Osteocyte (in vitro differentiated cells): ENCODE data around the gene DPP10. TPM values are rescaled to one million over a fixed set of nuclear protein-coding genes. Genes with fewer than 3 reads are reported as not detected.

Source experiments
- DNase-seq: peaks from one replicate; pipeline ENCODE4 v3.0.0; 2021; ENCODE audit warnings: mixed read lengths; ENCODE audit not compliant: unreplicated experiment; ENCODE audit errors: extremely low spot score
- H3K27ac Mint-ChIP-seq: one replicate; pipeline ENCODE4 v1.8.0; 2021; ENCODE audit warnings: mild to moderate bottlenecking, mixed read lengths; ENCODE audit not compliant: unreplicated experiment
- H3K27me3 Mint-ChIP-seq: one replicate; pipeline ENCODE4 v1.8.0; 2021; ENCODE audit warnings: mixed read lengths; ENCODE audit not compliant: unreplicated experiment
- H3K36me3 Mint-ChIP-seq: one replicate; pipeline ENCODE4 v1.8.0; 2021; ENCODE audit warnings: mixed read lengths; ENCODE audit not compliant: unreplicated experiment
- H3K4me1 Mint-ChIP-seq: one replicate; pipeline ENCODE4 v1.8.0; 2021; ENCODE audit warnings: mixed read lengths; ENCODE audit not compliant: unreplicated experiment
- H3K4me3 Mint-ChIP-seq: one replicate; pipeline ENCODE4 v1.8.0; 2021; ENCODE audit warnings: mild to moderate bottlenecking, moderate library complexity, mixed read lengths; ENCODE audit not compliant: unreplicated experiment
- H3K9me3 Mint-ChIP-seq: one replicate; pipeline ENCODE4 v1.8.0; 2021; ENCODE audit warnings: mixed read lengths; ENCODE audit not compliant: unreplicated experiment
- CTCF ChIP-seq: fragments of 200-600 bp; sonication (generic); IDR thresholded peaks from 2 replicates; pipeline ENCODE4 v1.5.0; 2021; ENCODE audit warnings: antibody characterized with exemption, mild to moderate bottlenecking, moderate library complexity
- total RNA-seq: library from RNA; stranded (reverse); gene quantifications from 2 replicates; pipeline ENCODE4 v1.2.1, GENCODE V29; 2021

The DPP10 gene
- total RNA-seq, 1 donor from 2014 or later, result not detected

- no peak for DNase-seq
- Mint-ChIP-seq H3K36me3 (no peaks in the 10 kb centered on the region), H3K9me3 (peaks cover 9% of the 10 kb centered on the region), H3K27ac (no peak overlapping the region), H3K4me1 (no peaks in the 10 kb centered on the region), H3K4me3 (no peak overlapping the region), H3K27me3 (no peaks in the 10 kb centered on the region)
- no peak for TF ChIP-seq CTCF
Observed at GRCh38 chr2:115603285-115603684, 1160.8 kb downstream of the DPP10 start.

- no peak overlapping the region for H3K27ac Mint-ChIP-seq
- no peak for TF ChIP-seq CTCF
- H3K9me3 Mint-ChIP-seq, result peaks cover 14% of the 10 kb centered on the region
- H3K27me3 Mint-ChIP-seq, result no peaks in the 10 kb centered on the region
- no peaks in the 10 kb centered on the region for H3K36me3 Mint-ChIP-seq
- no peaks in the 10 kb centered on the region for H3K4me1 Mint-ChIP-seq
- no peak overlapping the region for H3K4me3 Mint-ChIP-seq
- no peak for DNase-seq
Observed at GRCh38 chr2:115606350-115606749, 1163.9 kb downstream of the DPP10 start.

- Mint-ChIP-seq H3K27ac (no peak overlapping the region), H3K36me3 (no peaks in the 10 kb centered on the region), H3K4me3 (no peak overlapping the region), H3K9me3 (peaks cover 22% of the 10 kb centered on the region), H3K27me3 (no peaks in the 10 kb centered on the region), H3K4me1 (no peaks in the 10 kb centered on the region)
- DNase-seq, result no peak
- TF ChIP-seq CTCF, result no peak
Observed at GRCh38 chr2:115609978-115610377, 1167.5 kb downstream of the DPP10 start.

GRCh38 chr2:115610888-115611287 is 1168.4 kb downstream of the DPP10 start:
- H3K4me3 Mint-ChIP-seq, result no peak overlapping the region
- DNase-seq, result no peak
- no peaks in the 10 kb centered on the region for H3K27me3 Mint-ChIP-seq
- no peak for TF ChIP-seq CTCF
- H3K4me1 Mint-ChIP-seq, result no peaks in the 10 kb centered on the region
- peaks cover 22% of the 10 kb centered on the region for H3K9me3 Mint-ChIP-seq
- no peaks in the 10 kb centered on the region for H3K36me3 Mint-ChIP-seq
- no peak overlapping the region for H3K27ac Mint-ChIP-seq

- no peak for TF ChIP-seq CTCF
- Mint-ChIP-seq H3K4me3 (no peak overlapping the region), H3K27me3 (no peaks in the 10 kb centered on the region), H3K4me1 (no peaks in the 10 kb centered on the region), H3K9me3 (peaks cover 30% of the 10 kb centered on the region), H3K36me3 (no peaks in the 10 kb centered on the region), H3K27ac (no peak overlapping the region)
- DNase-seq, result no peak
Observed at GRCh38 chr2:115624332-115624731, 1181.9 kb downstream of the DPP10 start.
